ENCODE results near the gene MOB3B.
A peak's percentile ranks its signal among the peaks of the same experiment; 100 is the strongest.

MOB3B gene

DNA sequence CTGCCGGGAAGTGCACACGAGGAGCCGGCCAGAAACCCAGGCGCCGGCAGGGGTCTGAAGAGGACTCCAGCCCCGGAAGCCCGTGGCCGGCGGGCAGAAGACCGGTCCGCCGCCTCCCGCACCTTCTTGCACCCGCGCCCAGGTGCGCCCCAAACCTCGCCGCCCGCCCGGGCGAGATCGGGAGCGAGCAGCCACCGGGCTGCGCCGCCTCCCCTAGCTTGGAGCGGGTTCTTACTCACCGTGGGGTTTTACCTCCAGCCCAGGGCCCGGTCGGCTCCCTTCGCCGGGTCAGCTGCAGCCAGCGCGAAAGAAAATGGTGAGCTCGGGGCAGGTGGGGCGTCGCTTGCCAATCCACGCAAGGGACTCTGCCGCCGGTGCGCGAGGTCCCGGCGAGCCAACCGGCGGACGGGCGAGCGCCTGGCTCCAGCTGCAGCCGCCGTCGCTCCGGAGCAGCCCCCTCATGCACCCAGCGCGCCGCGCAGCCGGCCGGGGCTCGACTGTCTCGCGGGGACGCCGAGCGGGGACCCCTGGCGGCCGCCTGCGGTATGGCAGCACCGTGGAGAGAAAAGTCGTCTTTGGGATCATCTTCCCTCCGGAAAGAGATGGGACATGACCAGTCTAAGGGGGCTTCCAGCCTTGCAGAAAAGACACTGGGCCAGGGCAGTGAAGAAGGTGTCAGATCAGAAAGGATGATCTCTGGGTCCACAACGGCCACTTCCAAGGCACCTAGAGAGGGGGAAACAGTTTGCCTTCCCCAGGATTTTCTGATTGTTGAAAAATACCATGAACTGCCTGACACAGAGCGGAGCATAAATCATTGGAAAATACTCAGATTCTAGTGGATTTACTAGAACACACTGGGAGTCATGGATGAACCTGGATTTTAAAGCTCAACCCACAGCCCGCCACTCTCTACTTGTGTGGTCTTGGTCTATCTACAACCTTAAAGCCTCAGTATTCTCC, at the start of gene MOB3B:
MOB3B (minus strand) TSS at position 499 of the 963 bp plus-strand sequence. CDS start 74,264 bp downstream, outside the sequence.
- peak; percentile 57 for DNase-seq

DNA sequence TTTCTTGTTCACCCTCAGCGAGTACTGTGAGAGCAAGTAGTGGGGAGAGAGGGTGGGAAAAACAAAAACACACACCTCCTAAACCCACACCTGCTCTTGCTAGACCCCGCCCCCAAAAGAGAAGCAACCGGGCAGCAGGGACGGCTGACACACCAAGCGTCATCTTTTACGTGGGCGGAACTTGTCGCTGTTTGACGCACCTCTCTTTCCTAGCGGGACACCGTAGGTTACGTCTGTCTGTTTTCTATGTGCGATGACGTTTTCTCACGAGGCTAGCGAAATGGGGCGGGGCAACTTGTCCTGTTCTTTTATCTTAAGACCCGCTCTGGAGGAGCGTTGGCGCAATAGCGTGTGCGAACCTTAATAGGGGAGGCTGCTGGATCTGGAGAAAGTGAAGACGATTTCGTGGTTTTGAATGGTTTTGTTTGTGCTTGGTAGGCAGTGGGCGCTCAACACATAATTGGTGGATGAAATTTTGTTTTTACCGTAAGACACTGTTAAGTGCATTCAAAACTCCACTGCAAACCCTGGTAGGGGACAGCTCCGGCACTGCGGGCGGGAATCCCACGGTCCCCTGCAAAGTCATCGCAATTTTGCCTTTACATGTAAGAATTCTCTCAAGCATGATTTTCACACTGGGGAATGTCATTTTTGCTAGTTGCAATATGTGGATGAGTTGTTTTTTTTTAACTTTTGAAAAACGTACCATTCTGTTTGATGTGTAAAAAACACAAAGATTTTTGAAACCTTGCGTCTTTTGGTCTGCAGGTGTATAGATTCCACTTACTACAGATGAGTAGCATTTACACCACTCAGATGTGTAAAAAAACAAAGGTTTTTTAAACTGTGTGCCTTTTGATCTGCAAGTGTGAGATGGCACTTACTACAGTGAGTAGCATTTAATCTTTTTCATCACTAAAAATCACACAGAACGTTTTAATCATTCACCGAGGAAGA, 44.3 kb upstream of the MOB3B start:
- peak; percentile 92 for DNase-seq

DNA sequence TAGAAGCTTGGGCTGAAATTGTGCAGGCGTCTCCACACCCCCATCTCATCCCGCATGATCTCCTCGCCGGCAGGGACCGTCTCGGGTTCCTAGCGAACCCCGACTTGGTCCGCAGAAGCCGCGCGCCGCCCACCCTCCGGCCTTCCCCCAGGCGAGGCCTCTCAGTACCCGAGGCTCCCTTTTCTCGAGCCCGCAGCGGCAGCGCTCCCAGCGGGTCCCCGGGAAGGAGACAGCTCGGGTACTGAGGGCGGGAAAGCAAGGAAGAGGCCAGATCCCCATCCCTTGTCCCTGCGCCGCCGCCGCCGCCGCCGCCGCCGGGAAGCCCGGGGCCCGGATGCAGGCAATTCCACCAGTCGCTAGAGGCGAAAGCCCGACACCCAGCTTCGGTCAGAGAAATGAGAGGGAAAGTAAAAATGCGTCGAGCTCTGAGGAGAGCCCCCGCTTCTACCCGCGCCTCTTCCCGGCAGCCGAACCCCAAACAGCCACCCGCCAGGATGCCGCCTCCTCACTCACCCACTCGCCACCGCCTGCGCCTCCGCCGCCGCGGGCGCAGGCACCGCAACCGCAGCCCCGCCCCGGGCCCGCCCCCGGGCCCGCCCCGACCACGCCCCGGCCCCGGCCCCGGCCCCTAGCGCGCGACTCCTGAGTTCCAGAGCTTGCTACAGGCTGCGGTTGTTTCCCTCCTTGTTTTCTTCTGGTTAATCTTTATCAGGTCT, 43.5 kb upstream of the MOB3B start, which contains the start of gene C9orf72:
C9orf72 (minus strand) TSS at position 564 of the 716 bp plus-strand sequence. CDS start 6,361 bp downstream, outside the sequence.
- peak; percentile 81 for DNase-seq

DNA sequence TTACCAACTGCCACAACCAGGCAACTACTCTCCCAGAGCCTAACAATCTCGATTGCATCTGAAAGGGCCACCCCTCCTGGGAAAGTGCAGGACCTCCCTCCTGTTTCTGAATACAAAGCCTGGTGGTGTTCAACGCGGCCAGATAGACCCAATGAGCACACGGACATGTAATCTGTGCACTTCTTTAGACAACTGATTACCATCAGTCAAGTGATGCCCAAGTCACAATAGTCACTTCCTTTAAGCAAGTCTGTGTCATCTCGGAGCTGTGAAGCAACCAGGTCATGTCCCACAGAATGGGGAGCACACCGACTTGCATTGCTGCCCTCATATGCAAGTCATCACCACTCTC, 42.9 kb upstream of the MOB3B start:
- DNase-seq: no peak

DNA sequence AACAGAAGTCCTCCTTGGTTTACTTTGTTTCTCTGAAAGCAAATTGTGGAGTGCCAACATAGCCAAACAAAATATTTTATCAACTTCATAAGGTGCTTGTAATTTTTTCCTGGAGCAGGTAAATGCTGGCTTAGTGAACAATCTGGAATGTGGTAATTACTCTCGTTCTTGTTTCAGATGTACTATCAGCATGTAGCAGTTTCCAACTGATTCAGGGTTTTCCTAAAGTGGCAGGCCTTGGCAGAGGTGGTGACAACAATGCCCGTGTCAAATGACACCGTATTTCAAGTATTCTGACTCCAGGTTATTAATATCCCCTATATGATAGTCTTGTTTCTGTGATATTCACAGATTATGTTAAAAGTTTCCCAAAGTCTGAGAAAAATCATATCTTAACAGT, 42.4 kb upstream of the MOB3B start:
- no peak for DNase-seq

DNA sequence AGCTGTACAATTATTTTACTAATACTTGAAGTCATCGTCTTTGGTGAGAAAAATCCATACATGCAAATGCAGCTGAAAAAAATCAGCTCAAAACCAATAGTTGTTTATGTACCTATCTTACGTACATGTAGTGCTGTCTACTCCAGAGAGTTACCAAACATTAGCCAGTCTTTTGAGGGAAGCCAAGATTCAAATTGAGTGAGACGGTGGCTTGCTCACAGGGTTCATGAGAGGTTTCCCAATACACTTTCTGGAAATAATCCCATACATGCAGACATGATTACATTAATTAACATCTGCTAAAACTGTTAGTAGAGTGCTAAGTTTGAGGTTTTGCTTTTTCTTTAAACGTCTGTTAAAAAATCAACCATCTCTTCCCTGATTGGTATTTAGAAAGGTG, 41.4 kb upstream of the MOB3B start:
- DNase-seq: no peak

DNA sequence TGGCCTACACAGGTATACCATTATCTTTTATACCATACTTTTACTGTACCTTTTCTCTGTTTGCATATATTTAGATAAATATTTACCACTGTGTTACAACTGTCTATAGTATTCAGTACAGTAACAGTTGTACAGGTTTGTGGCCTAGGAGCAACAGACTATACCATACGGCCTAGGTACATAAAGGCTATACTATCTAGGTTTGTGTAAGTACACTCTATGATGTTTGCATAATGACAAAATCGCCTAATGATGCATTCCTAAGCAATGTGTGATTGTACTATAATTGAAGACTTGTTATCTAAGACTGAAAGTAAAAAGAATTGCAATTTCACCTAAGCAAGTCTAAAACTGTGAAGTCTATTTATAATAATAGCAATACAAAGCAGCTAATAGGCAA, 39.8 kb upstream of the MOB3B start:
- DNase-seq: no peak

DNA sequence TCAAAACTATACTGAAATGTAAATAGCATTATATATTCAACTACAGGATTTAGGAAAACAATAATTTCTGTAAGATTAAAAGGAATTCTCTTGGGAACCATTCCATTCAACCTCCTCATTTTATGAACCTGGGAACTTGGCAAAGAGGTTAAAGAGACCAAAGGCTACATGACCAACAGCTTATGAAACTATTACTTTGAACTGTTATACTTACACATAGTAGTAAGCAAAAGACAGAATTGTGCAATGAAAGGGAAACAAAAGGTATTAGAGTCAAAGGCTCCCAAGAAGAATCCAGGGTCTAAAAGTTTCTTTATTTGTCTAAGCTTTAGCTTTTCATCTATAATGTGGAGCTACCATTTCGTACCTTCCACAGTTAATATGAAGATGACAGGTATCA, 36.5 kb upstream of the MOB3B start:
- no peak for DNase-seq

DNA sequence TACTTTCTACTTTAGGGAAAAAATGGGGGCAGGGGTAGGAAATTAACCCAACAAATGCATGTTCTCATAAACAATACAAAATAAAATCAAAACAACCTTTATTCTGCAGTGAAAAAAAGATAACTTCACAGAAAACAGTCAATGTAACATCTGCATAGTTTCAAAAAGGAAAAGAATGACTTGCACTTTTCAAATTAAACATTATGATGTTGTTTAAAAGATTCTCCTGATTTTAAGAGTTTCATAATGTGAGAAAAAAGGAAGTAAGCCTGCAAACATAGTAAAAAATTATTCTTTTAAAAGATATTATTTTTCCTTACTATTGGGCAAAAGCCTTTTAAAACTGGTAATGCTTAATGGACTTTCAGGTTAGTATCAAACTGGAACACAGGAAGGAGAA, 36.1 kb upstream of the MOB3B start:
- no peak for DNase-seq

DNA sequence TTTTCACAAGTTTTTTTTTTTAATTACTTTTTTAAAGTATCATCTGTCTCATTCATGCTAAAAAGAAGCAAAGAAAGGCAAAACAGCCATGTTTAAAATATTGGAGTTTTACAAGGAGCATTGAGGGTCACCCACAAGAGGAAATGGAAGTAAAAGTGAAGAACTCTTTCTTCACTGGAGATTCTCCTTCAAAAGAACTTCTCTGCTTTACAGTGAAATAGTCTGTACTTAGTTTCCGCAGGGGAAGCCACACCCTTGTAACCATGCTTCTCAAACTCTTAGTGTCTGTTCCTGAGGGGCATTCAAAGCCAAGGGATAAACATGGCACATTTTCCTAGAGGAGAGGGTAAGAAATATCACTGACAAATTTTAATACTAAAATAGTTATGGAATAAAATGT, 35.1 kb upstream of the MOB3B start:
- no peak for DNase-seq

DNA sequence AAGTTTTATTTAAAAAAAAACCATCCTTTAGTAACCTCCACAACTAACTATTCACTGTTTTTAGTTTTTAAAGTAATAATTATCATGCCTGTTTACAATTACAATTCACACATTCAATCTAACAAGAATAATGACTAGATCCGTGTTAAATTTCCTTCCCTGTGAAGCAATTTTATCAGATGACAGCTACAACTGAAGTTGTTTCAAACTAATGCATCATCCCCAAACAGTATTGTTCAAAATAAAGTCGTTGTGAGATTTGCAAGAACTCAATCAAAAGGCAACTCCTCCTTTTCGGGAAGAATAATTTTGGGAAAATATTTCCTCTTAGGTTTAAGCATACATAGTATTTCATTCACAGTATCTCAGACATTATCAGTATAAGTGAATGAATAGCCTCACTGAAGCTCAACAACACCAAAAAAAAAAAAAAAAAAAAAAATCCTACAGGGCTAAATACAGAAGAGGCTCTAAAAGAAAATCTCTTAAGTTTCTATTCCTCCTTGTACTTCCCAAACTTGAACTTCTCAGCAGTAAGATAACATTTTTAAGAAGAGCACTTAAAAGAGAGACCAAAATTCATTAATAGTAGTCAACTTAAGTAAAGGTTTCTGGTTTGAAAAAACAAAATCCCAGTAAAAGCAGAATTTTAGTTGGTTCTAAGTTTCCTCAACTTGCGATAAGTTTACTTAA, 34.3 kb upstream of the MOB3B start:
- no peak for DNase-seq

DNA sequence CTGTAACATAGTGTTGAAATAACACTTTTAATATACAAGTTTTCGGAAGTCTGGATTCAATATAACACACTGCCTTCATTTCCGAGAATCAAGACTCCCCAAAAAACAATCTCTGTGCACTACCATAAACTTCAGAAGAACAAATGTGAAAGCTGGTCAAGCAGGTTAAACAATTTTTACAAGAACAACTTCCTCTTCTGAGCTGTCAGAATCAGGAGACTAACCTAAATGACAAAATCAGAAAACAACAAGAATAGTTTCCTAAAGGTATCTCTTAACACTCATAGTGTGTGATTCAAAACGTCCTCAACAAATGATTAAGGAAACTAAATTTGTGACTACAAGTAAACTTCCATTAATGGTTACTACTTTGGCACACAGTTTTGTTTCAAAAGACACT, 32.1 kb upstream of the MOB3B start:
- no peak for DNase-seq

DNA sequence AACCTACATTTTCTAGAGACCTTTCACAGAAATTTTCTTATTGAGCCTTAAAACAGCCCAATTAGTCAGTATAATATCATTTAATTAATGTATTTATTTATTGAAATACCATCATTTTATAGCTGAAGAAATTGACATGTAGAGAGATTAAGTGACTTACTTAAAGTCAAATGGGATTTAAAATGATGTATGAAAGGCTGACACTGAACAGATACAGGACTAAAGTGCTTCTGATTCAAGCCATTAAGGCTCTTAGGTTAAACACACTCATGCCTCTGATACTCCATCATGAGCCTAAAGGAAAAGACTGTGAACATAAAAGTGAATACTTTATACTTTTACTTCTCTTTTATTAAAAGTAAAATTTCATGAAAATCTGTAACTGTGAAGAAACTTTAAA, 30.8 kb upstream of the MOB3B start:
- DNase-seq: no peak

DNA sequence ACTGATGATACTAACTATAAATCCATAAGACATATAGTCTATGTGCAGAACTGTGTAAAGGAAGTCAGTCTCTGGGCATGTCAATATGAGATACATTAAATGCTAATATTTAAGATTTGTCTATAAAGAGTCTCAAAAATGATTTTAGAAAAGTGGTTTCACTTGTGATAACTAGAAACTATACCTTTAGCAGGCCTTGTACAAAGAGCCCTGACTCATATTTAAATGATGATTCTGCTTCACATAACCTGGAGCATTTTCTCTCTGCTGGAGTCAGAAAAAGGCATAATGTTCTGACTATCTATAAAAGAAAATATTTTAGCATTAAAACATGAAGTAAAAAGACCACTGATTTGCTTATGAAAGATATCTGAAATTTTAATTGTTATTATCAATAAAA, 28.7 kb upstream of the MOB3B start:
- DNase-seq: no peak

DNA sequence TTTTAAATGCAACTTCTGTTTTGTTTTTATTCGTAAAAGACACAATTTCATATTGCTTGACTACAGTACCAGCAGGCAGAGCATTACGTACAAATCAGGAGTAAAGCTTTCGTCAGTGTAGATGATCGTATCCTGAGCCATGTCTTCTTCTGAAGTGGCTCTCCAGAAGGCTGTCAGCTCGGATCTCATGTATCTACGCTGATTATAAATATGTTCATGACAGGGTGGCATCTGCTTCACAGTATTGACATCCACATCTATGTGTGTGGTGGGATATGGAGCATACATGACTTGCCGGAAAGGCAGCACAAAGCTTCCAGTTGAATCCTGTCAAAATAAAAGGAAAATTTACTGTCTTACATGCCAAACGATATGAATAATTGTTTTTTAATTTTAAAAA, 26.9 kb upstream of the MOB3B start:
- DNase-seq: no peak

DNA sequence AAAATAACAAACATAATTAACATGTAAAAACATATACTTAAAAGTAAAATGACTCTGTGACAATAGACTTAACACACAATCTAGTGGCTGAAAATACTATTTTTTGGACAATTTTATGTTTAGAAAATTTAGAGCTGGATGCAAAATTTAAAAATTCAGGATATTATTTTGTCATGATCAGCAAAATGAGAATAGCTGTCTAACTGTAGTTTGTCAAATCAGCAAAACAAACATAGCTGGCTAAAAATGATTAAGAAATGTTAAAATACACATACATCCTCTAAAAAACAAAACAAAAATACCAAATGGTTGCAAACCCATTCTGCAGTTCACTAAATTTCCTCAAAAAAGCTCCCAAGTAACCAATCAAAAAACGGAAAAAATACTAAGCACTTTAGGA, 25.1 kb upstream of the MOB3B start:
- no peak for DNase-seq

DNA sequence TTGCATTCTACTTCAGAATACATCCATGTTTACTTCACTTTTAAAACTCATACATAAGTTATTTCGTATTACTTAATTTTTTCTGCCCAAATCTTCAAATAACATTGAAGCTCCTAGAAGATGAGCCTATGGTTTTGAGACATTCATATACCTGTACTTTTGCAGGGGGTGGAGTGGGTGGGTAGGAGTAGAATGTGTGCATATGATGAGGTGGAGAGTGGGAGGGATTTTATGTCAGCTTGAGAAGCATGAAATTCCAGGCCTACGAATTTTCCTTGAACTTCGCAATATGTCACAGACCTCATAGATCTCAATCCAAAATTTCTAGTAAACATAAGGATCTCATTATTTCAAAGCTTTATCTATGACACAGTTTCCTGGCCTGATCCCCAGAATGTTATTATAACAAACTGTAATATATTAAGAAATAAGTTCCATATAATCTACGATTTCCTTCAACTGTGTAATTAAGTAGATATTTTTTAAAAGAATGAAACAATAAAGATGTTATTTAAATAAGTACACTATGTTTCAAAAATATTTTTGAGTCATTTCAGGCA, 19.7 kb upstream of the MOB3B start:
- DNase-seq: no peak

DNA sequence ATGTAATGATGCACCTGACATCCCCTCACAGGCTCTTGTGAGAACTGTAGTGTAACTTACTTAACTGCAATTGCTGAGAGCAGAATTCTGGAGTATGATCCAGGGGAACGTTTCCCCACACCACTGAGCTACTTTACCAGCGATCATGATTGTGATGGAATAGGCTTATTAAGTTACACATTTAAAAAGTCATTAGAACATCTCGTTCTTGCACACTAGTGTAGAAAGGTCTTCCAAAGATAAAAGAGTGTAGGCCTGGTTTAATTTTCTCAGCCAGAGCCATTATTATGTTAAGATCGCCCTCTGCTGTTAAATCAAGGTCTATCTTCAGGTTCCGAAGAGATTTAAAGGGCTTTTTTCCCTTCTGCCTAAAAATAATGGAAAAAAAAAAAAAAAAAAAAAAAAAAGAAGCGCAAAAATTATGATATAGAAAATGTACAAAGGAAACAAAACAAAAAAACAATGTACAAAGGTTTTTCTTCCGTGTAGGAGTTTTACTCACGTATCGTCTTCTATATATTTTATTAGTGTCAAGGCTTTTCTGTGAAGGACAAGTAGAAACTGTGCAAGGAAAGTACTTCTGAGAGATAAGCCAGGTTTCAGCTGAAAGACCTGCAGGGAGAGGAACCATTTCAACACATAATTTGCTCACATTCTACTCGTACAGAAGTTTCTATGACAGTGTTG, 18.6 kb upstream of the MOB3B start:
- no peak for DNase-seq

DNA sequence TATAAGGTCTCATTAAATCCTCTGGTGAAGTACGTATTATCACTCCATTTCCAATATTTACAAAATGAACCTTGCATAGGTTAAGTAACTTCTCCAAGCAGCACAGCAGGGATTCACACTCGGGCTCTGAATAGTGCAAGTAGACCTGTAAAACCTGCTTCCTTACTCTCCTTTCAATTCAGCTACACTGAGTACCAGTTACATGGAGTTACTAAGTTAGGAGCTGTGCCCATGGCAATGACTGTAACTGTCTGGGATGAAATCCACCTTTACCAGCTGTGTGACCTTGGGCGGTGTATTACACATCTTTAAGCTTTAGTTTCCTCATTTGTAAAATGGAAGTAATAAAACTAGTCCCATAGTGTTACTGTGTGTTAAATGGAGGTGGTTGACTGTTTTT, 15.9 kb upstream of the MOB3B start:
- no peak for DNase-seq

DNA sequence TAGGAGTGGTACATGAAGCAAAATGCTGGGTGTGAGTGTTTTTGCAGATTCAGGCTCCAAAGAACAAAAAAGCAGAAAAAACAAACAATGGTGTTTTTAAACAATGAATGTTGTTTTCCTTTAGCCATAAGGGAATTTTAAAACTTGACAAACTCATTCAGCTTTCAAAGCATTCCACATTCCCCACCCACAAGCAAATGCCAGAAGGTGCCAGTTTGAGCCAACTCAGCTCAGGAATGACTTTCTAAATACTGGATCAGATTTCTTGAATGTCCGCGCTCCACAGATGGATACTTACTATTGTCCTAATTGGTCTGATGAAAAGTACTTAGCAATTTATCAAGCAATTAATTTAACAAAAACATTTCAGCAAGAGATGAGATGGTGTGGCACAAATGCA, 12.9 kb upstream of the MOB3B start:
- no peak for DNase-seq

DNA sequence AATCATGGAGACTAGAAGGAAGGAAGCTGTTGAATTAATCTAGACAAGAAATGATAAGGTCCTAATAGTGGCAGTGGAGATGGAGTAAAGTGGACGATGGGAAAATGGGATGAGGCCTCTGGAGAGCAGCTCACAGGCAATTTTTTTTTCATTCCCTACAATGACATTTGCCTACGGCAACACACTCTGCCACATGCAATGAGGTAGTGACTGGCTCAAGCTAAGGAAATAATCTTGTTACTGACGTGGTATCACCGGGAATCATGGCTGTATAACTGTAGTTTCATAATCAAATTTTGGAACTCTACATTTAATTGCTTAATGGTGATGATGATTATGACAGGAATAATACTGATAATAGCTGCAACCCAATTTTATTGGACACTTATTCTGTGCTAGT, 12.1 kb upstream of the MOB3B start:
- DNase-seq: no peak

Measured in activated CD4-positive, alpha-beta T cell treated with anti-CD3 and anti-CD28 coated beads for 1 hour (primary cell).